Fibroblast of skin of scalp (primary cell): Measurements from ENCODE around the gene SLC50A1.

Source experiments
- DNase-seq: peaks from one replicate; pipeline ENCODE4 v3.0.0-alpha.2; 2013

Gene SLC50A1

GRCh38 chr1:155170806-155171205 is 35.2 kb downstream of the SLC50A1 start:
- no peak for DNase-seq

- no peak for DNase-seq
These were observed 36.4 kb downstream of the SLC50A1 start for GRCh38 chr1:155171836-155172731.

- DNase-seq: peak; percentile 97
These were observed 37.3 kb downstream of the SLC50A1 start, which contains the start of gene KRTCAP2 for GRCh38 chr1:155172732-155173477. Gene KRTCAP2, minus strand, starts transcription at chr1:155173304. Its CDS starts 80 bp downstream, at chr1:155173224.

GRCh38 chr1:155173478-155174323 is 38.0 kb downstream of the SLC50A1 start, which contains the start of gene TRIM46:
Gene TRIM46, plus strand, starts transcription at chr1:155173849. Its CDS starts 118 bp downstream, at chr1:155173967.
- DNase-seq: peak; percentile 82

- peak; percentile 54 for DNase-seq
These were observed 39.0 kb downstream of the SLC50A1 start for GRCh38 chr1:155174324-155175280.

GRCh38 chr1:155175281-155175926 is 39.8 kb downstream of the SLC50A1 start:
- DNase-seq: no peak

GRCh38 chr1:155175927-155176371 is 40.3 kb downstream of the SLC50A1 start:
- DNase-seq: no peak

GRCh38 chr1:155176544-155177071 is 41.0 kb downstream of the SLC50A1 start:
- peak; percentile 74 for DNase-seq

GRCh38 chr1:155177192-155177917 is 41.7 kb downstream of the SLC50A1 start:
- no peak for DNase-seq

- DNase-seq: no peak
These were observed 42.2 kb downstream of the SLC50A1 start for GRCh38 chr1:155177918-155178281.

GRCh38 chr1:155178441-155179111 is 42.9 kb downstream of the SLC50A1 start:
- no peak for DNase-seq

GRCh38 chr1:155179112-155180031 is 43.7 kb downstream of the SLC50A1 start:
- DNase-seq: no peak

GRCh38 chr1:155181371-155182051 is 45.9 kb downstream of the SLC50A1 start:
- no peak for DNase-seq

- DNase-seq: no peak
These were observed 46.4 kb downstream of the SLC50A1 start for GRCh38 chr1:155182052-155182550.

- DNase-seq: no peak
These were observed 48.1 kb downstream of the SLC50A1 start for GRCh38 chr1:155183775-155184221.

GRCh38 chr1:155184351-155184811 is 48.7 kb downstream of the SLC50A1 start:
- DNase-seq: no peak
